ENCODE results near the gene LDLRAP1. TPM values are rescaled to one million over a fixed set of nuclear protein-coding genes. Genes with fewer than 3 reads are reported as not detected.

LDLRAP1 gene
- total and polyA plus RNA-seq, 7 donors: 9.1 to 35.8 (median 17.4) TPM

DNA sequence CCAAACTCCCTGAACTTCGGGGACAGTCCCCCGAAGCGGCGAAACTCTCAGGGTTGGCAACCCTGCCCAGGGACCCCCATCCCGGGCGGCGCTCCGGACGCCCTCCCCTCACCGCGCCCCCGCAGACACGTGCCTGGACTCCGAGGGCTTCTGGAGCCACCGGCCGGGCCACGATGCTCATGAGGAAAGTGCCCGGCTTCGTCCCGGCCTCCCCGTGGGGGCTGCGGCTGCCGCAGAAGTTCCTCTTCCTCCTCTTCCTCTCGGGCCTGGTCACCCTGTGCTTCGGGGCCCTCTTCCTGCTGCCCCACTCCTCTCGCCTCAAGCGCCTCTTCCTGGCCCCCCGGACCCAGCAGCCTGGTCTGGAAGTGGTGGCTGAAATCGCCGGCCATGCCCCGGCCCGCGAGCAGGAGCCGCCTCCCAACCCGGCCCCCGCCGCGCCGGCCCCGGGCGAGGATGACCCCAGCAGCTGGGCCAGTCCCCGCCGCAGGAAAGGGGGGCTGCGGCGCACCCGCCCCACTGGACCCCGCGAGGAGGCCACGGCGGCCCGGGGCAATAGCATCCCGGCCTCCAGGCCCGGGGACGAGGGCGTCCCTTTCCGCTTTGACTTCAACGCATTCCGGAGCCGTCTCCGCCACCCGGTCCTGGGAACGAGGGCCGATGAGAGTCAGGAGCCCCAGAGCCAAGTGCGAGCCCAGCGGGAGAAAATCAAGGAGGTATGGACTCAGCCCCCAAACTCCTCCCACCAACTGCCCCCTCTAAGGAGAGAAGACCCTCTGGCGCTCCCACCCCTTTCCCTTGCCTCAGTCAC is 74.4 kb downstream of the LDLRAP1 start:
- TF ChIP-seq POLR2A (IDR thresholded peaks at IDR 0.05) (no peak), EP300 (IDR thresholded peaks at IDR 0.05) (no peak), POLR2AphosphoS5 (IDR thresholded peaks at IDR 0.05) (no peak)
- TF ChIP-seq, protein P1, sequence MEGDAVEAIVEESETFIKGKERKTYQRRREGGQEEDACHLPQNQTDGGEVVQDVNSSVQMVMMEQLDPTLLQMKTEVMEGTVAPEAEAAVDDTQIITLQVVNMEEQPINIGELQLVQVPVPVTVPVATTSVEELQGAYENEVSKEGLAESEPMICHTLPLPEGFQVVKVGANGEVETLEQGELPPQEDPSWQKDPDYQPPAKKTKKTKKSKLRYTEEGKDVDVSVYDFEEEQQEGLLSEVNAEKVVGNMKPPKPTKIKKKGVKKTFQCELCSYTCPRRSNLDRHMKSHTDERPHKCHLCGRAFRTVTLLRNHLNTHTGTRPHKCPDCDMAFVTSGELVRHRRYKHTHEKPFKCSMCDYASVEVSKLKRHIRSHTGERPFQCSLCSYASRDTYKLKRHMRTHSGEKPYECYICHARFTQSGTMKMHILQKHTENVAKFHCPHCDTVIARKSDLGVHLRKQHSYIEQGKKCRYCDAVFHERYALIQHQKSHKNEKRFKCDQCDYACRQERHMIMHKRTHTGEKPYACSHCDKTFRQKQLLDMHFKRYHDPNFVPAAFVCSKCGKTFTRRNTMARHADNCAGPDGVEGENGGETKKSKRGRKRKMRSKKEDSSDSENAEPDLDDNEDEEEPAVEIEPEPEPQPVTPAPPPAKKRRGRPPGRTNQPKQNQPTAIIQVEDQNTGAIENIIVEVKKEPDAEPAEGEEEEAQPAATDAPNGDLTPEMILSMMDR (IDR thresholded peaks at IDR 0.05): no peak
- intact Hi-C loops (cut with DNase I): loop anchor here (2.0 to 5.0 kb wide), 2 partner anchors 127 to 379 kb away; partner anchors contain the start of gene PAFAH2
- no peaks in the 10 kb centered on the region for H3K36me3 ChIP-seq
- WGBS, 2 donors: 3 to 7% methylated on average over 66 of the region's 66 CpGs
- H3K4me1 ChIP-seq: peaks cover 0 to 66% (median 57%) of the 10 kb centered on the region in 4 donors
- DNase-seq: peak; percentile 77
- no peaks in the 10 kb centered on the region for H3K27me3 ChIP-seq
- H3K9me3 ChIP-seq: no peaks in the 10 kb centered on the region
- peak overlapping the region; percentile 74 to 88 (median 78) for H3K27ac ChIP-seq
- peak overlapping the region; percentile 70 to 98 (median 80) for H3K4me3 ChIP-seq

DNA sequence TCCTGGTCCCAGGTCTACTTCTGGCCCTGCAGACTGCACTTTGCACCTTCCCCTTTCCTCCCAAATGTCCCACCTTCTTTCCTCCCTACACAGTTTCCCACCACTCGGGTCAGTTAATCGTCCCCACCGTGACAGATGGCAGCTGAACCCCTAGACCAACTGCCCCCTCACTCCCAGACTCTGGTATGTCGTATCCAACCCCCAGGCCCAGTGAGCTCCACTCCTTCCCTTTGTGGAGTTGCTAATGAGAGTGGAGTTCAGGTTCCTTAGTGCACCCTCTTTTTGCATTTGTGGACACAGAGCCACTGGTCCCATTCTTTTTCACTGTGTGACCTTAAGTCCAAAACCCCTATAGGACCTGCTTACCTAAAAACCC is 75.0 kb downstream of the LDLRAP1 start:
- H3K4me3 ChIP-seq: peak overlapping the region; percentile 70 to 98 (median 80)
- H3K4me1 ChIP-seq: peaks cover 0 to 70% (median 60%) of the 10 kb centered on the region in 4 donors
- no peaks in the 10 kb centered on the region for H3K27me3 ChIP-seq
- H3K36me3 ChIP-seq: no peaks in the 10 kb centered on the region
- peak overlapping the region; percentile 74 to 88 (median 78) for H3K27ac ChIP-seq
- intact Hi-C loops (cut with DNase I): loop anchor here (5.0 kb wide), 1 partner anchor 379 kb away; the partner anchor contains the start of gene PAFAH2
- DNase-seq: no peak
- WGBS, 2 donors: 35 to 56% methylated on average over 4 of the region's 4 CpGs
- TF ChIP-seq, protein P1 (IDR thresholded peaks at IDR 0.05): no peak
- no peak for TF ChIP-seq POLR2AphosphoS5 (IDR thresholded peaks at IDR 0.05)
- TF ChIP-seq EP300 (IDR thresholded peaks at IDR 0.05): no peak
- TF ChIP-seq POLR2A (IDR thresholded peaks at IDR 0.05): no peak
- H3K9me3 ChIP-seq: no peaks in the 10 kb centered on the region

Other genes with a start within 250 kb of the LDLRAP1 start
- 100 to 1,000 TPM in 3 of 4 donors, 10 to 100 TPM in 1; 55.0 to 153 (median 112) TPM for gene TMEM50A, start 205.3 kb upstream of the LDLRAP1 start, total RNA-seq
- 10 to 100 TPM; 38.1 to 60.7 (median 38.4) TPM for gene TMEM50A, start 205.3 kb upstream of the LDLRAP1 start, polyA plus RNA-seq
- gene RHCE, start 122.8 kb upstream of the LDLRAP1 start, total RNA-seq: under 1 TPM in 2 of 4 donors, not detected in 2; 0.36 to 0.83 TPM
- under 1 TPM in 1 of 3 donors, not detected in 2; 0.07 TPM for gene RHCE, start 122.8 kb upstream of the LDLRAP1 start, polyA plus RNA-seq
- 10 to 100 TPM; 11.8 to 20.2 (median 15.4) TPM for gene MACO1, start 112.7 kb upstream of the LDLRAP1 start, total RNA-seq
- 10 to 100 TPM in 1 of 3 donors, 1 to 10 TPM in 2; 2.4 to 10.9 (median 3.0) TPM for gene MACO1, start 112.7 kb upstream of the LDLRAP1 start, polyA plus RNA-seq
- gene MAN1C1, start 73.2 kb downstream of the LDLRAP1 start, total RNA-seq: 10 to 100 TPM; 12.8 to 32.1 (median 22.9) TPM
- gene MAN1C1, start 73.2 kb downstream of the LDLRAP1 start, polyA plus RNA-seq: 1 to 10 TPM in 2 of 3 donors, under 1 TPM in 1; 0.69 to 7.4 (median 3.6) TPM

All from sigmoid colon (tissue), 7 donors.